Mesendoderm (in vitro differentiated cells): ENCODE data around the gene DCUN1D4.
A peak's percentile ranks its signal among the peaks of the same experiment; 100 is the strongest.
"Not testable (repeated sequence)": the region's sequence is repeated elsewhere in the genome, so short reads cannot be mapped to it uniquely, and the experiment has no call there.

Experiments used
- DNase-seq: peaks from one replicate; pipeline ENCODE4 v3.0.0; 2013
- H2AK5ac ChIP-seq: 2 replicates; pipeline ENCODE4 v1.6.1; 2013; ENCODE audit warnings: low read length, inconsistent platforms
- H2BK120ac ChIP-seq: 2 replicates; pipeline ENCODE4 v1.6.1; 2013; ENCODE audit warnings: low read depth, mild to moderate bottlenecking, low read length, moderate library complexity, mixed read lengths
- H2BK15ac ChIP-seq: replicated peaks from 2 replicates; pipeline ENCODE4 v1.6.1; 2013; ENCODE audit warnings: low read depth, mild to moderate bottlenecking, moderate library complexity
- H2BK5ac ChIP-seq: 2 replicates; pipeline ENCODE4 v1.6.1; 2013; ENCODE audit warnings: low read length, inconsistent platforms
- H3K18ac ChIP-seq: 2 replicates; pipeline ENCODE4 v1.6.1; 2013; ENCODE audit warnings: mild to moderate bottlenecking, low read length, mixed read lengths
- H3K23ac ChIP-seq: one replicate; pipeline ENCODE4 v1.6.1; 2013; ENCODE audit warnings: low read length
- H3K27ac ChIP-seq: 2 replicates; pipeline ENCODE4 v1.5.1; 2013; ENCODE audit warnings: low read depth, mild to moderate bottlenecking, inconsistent platforms, low read length, moderate library complexity
- H3K27me3 ChIP-seq: 2 replicates; pipeline ENCODE4 v1.6.1; 2013; ENCODE audit warnings: low read length, control low read depth, mild to moderate bottlenecking, inconsistent platforms; ENCODE audit not compliant: insufficient read depth, poor library complexity
- H3K36me3 ChIP-seq: 2 replicates; pipeline ENCODE4 v1.6.1; 2013; ENCODE audit warnings: low read length, inconsistent platforms; ENCODE audit not compliant: control insufficient read depth, insufficient read depth
- H3K4ac ChIP-seq: one replicate; pipeline ENCODE4 v1.6.1; 2013; ENCODE audit warnings: low read depth, mild to moderate bottlenecking, low read length, moderate library complexity
- H3K4me1 ChIP-seq: 2 replicates; pipeline ENCODE4 v1.6.1; 2013; ENCODE audit warnings: low read depth, low read length, inconsistent platforms; ENCODE audit not compliant: control insufficient read depth
- H3K4me2 ChIP-seq: 2 replicates; pipeline ENCODE4 v1.6.1; 2013; ENCODE audit warnings: low read length
- H3K4me3 ChIP-seq: 2 replicates; pipeline ENCODE4 v1.5.1; 2013; ENCODE audit warnings: mild to moderate bottlenecking, low read length
- H3K56ac ChIP-seq: one replicate; pipeline ENCODE4 v1.6.1; 2013; ENCODE audit warnings: low read length
- H3K79me1 ChIP-seq: 2 replicates; pipeline ENCODE4 v1.6.1; 2013; ENCODE audit warnings: low read length, inconsistent platforms
- H3K79me2 ChIP-seq: 2 replicates; pipeline ENCODE4 v1.6.1; 2013; ENCODE audit warnings: mild to moderate bottlenecking, low read length; ENCODE audit not compliant: control insufficient read depth, insufficient read depth
- H3K9ac ChIP-seq: 2 replicates; pipeline ENCODE4 v1.6.1; 2013; ENCODE audit warnings: low read length, inconsistent platforms
- H4K5ac ChIP-seq: one replicate; pipeline ENCODE4 v1.6.1; 2013; ENCODE audit warnings: low read length
- H4K8ac ChIP-seq: one replicate; pipeline ENCODE4 v1.6.1; 2013; ENCODE audit warnings: low read depth, mild to moderate bottlenecking, control low read depth, low read length, moderate library complexity
- WGBS: extraction: QIAGEN DNeasy Blood & Tissue Kit; methylation state at CpG from one replicate; pipeline ENCODE4 v1.1.7; 2013; ENCODE audit warnings: low lambda C conversion rate, missing lambda C conversion rate; ENCODE audit not compliant: insufficient coverage; ENCODE audit errors: extremely low coverage; 5-methylcytosine and 5-hydroxymethylcytosine counted together

DCUN1D4 gene

DNA sequence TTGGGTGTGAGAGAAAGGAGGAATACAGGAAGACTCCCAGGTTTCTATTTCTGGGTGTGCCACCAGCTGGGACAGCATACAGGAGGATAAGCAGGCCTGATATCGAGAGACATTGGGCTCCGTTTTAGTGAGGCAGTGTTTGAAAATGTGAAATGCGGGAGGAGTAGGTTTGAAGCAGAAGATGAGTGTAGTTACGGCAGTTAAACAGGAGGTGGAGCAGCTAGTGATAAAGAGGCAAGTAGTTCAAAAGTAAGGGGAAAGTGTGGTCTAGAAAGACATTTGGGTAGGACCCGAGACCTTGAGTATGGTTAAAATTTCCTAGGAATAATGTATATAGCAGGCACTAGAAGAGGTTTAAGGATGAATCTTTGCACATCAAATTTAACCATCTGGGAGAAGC lies 42.4 kb downstream of the DCUN1D4 start:
- Histone ChIP-seq H3K56ac (no peak overlapping the region), H4K8ac (no peak overlapping the region), H3K4me2 (no peak overlapping the region), H2AK5ac (no peak overlapping the region), H2BK5ac (no peak overlapping the region), H3K9ac (no peak overlapping the region), H3K23ac (no peak overlapping the region), H3K4ac (no peak overlapping the region), H3K79me1 (no peaks in the 10 kb centered on the region), H3K4me3 (no peak overlapping the region), H2BK120ac (no peak overlapping the region), H3K27me3 (no peaks in the 10 kb centered on the region), H2BK15ac (no peak overlapping the region), H3K27ac (no peak overlapping the region), H3K4me1 (no peaks in the 10 kb centered on the region), H4K5ac (no peak overlapping the region), H3K79me2 (no peaks in the 10 kb centered on the region), H3K36me3 (peaks cover 3% of the 10 kb centered on the region), H3K18ac (no peak overlapping the region)
- peak; percentile 77 for DNase-seq
- no CpG with 5 or more reads among the region's 5 CpGs for WGBS

DNA sequence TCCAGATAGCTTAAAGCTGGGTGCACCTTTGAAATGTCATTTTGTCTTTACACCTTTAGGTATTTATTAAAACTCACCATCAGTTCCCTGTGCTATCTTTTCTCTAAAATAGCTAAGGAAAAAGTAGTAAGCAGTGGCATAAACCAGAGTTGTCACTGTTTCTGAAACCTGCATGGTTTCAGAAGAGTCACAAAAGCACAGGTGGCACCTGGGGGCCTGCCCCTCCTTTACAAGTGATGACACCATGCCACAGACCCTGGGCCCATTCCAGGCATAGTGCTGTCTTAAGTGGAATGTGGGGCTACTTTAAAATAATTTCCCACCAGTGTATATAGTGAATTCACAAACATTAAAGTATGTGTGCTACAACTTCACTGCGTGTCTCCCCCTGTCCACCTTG lies 47.8 kb downstream of the DCUN1D4 start:
- H3K4me3 ChIP-seq, result no peak overlapping the region

DNA sequence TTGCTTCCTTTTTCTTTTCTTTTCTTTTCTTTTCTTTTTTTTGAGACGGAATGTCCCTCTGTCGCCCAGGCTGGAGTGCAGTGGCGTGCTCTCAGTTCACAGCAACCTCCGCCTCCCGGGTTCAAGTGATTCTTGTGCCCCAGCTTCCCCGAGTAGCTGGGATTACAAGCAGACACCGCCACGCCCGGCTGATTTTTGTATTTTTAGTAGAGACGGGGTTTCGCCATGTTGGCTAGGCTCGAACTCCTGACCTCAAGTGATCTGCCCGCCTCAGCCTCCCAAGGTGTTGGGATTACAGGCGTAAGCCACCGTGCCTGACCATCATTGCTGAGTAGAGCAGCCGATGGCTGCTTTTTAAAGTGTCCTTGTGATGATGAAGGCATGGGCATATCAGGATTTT lies 50.4 kb downstream of the DCUN1D4 start:
- not testable (repeated sequence) for H4K8ac ChIP-seq, H3K27ac ChIP-seq, H3K18ac ChIP-seq, H2BK5ac ChIP-seq, H3K4me2 ChIP-seq, H3K79me2 ChIP-seq, H3K79me1 ChIP-seq, H2AK5ac ChIP-seq, H3K4me1 ChIP-seq, H3K23ac ChIP-seq, H3K9ac ChIP-seq, H4K5ac ChIP-seq, H3K56ac ChIP-seq, DNase-seq, H2BK120ac ChIP-seq, H3K4ac ChIP-seq, H3K4me3 ChIP-seq, H2BK15ac ChIP-seq, H3K36me3 ChIP-seq, H3K27me3 ChIP-seq
- WGBS, result no CpG with 5 or more reads among the region's 16 CpGs

More for the DNA sequence above, 47.8 kb downstream of the DCUN1D4 start:
- H3K4me2 ChIP-seq, result no peak overlapping the region
- H3K23ac ChIP-seq, result no peak overlapping the region
- H4K5ac ChIP-seq, result no peak overlapping the region
- no peaks in the 10 kb centered on the region for H3K79me1 ChIP-seq
- no peak overlapping the region for H3K56ac ChIP-seq
- peaks cover 3% of the 10 kb centered on the region for H3K36me3 ChIP-seq
- H2BK15ac ChIP-seq, result no peak overlapping the region
- H3K27ac ChIP-seq, result no peak overlapping the region
- H3K9ac ChIP-seq, result no peak overlapping the region
- no CpG with 5 or more reads among the region's 1 CpG for WGBS
- no peak overlapping the region for H3K18ac ChIP-seq
- no peak for DNase-seq
- no peak overlapping the region for H2BK120ac ChIP-seq
- H3K4me1 ChIP-seq, result no peaks in the 10 kb centered on the region
- H3K4ac ChIP-seq, result no peak overlapping the region
- H2BK5ac ChIP-seq, result no peak overlapping the region
- H3K79me2 ChIP-seq, result no peaks in the 10 kb centered on the region
- no peak overlapping the region for H4K8ac ChIP-seq
- H3K27me3 ChIP-seq, result no peaks in the 10 kb centered on the region
- no peak overlapping the region for H2AK5ac ChIP-seq

DNA sequence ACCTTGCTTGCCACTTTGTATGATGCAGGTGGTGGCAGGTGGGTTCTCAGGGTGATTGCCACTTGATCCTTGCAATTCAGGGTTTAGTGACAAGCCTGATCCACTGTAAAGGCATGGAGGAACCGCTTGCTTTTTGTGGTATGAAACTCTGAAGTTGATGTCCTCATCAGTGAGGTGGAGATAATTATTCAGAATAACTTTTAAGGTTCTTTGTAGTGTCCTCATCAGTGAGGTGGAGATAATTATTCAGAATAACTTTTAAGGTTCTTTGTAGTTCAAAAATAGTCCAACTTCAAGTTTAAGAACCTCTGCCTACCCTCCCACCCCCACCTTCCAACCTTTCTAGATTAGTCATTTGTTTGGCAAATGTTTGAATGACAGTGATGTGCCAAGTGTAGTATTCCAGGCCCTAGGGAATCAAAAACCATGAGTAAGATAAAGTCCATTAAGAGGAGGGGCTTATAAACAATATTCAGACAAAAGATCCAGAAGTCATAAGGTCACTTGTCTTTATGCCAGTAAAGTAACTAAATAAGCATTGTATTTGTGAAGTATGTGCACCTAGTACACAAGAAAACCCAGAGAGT lies 51.2 kb downstream of the DCUN1D4 start:
- H2BK5ac ChIP-seq, result no peak overlapping the region
- H3K27ac ChIP-seq, result no peak overlapping the region
- no peak for DNase-seq
- H3K4me2 ChIP-seq, result no peak overlapping the region
- no peaks in the 10 kb centered on the region for H3K27me3 ChIP-seq
- no peak overlapping the region for H3K9ac ChIP-seq
- H2AK5ac ChIP-seq, result no peak overlapping the region
- H2BK120ac ChIP-seq, result no peak overlapping the region
- no peaks in the 10 kb centered on the region for H3K79me2 ChIP-seq
- H3K23ac ChIP-seq, result no peak overlapping the region
- H4K8ac ChIP-seq, result no peak overlapping the region
- no peak overlapping the region for H3K4ac ChIP-seq
- H3K79me1 ChIP-seq, result no peaks in the 10 kb centered on the region
- H3K56ac ChIP-seq, result no peak overlapping the region
- no CpG with 5 or more reads among the region's 1 CpG for WGBS
- no peak overlapping the region for H4K5ac ChIP-seq
- no peak overlapping the region for H3K4me3 ChIP-seq
- H3K4me1 ChIP-seq, result peaks cover 2% of the 10 kb centered on the region
- H3K18ac ChIP-seq, result no peak overlapping the region
- H3K36me3 ChIP-seq, result no peaks in the 10 kb centered on the region
- H2BK15ac ChIP-seq, result no peak overlapping the region

DNA sequence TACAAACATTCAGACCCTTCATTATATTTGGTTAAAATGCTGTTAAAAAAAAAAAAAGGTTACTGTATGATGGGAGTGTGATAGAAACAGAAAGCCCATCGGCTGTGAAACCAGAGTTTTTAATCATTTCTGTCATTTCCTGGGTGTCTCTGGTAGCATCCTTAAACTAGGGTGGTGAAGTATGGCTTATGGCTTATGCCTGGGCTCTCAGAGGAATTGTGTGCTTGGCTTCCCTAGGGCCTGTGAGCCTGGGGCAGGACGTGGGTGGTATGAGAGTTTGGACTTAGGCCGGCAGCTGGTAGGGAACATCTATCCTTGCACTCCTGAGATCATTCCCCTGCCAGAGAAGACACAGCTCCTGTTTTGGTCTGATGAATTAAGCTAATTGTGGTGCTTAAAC lies 52.2 kb downstream of the DCUN1D4 start:
- Histone ChIP-seq H4K5ac (no peak overlapping the region), H3K4me2 (no peak overlapping the region), H2AK5ac (no peak overlapping the region), H2BK15ac (no peak overlapping the region), H4K8ac (no peak overlapping the region), H3K4me1 (peaks cover 2% of the 10 kb centered on the region), H3K4me3 (no peak overlapping the region), H3K27me3 (no peaks in the 10 kb centered on the region), H3K4ac (no peak overlapping the region), H3K9ac (no peak overlapping the region), H3K36me3 (no peaks in the 10 kb centered on the region), H2BK5ac (no peak overlapping the region), H3K27ac (no peak overlapping the region), H3K79me1 (no peaks in the 10 kb centered on the region), H3K79me2 (no peaks in the 10 kb centered on the region), H3K23ac (no peak overlapping the region), H3K18ac (no peak overlapping the region), H3K56ac (no peak overlapping the region), H2BK120ac (no peak overlapping the region)
- no peak for DNase-seq
- no CpG with 5 or more reads among the region's 3 CpGs for WGBS

DNA sequence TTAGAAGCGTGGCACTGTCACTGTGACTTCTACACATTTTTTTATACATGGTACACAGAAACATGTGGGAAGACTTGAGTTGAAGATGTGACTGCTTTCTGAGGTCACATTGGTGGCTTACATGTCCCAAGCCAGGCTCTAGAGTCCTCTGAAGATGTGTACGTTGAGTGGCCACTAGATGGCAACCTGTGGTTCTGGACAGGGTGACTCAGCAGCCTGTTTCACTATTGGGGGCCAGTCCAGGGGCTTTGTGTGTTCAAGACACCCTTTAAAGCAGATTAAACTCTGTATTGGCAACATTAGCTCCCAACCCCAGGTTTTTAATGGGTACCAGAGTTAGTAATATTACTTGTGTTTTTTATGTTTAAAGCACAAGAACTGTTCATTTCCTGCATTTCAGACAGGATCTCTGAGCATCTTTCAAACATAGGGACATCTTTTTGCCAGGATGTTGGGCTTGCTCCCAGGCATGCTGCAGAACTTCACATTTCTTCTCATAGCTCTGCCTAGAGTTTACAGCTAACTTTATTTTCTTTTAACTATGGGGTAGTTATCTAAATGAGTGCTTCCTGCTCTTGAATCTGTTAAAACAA lies 53.0 kb downstream of the DCUN1D4 start:
- Histone ChIP-seq H3K9ac (no peak overlapping the region), H3K18ac (peak overlapping the region; percentile 91), H3K4me3 (no peak overlapping the region), H3K4me1 (peaks cover 2% of the 10 kb centered on the region), H2AK5ac (no peak overlapping the region), H2BK15ac (peak overlapping the region; percentile 85), H3K36me3 (peaks cover 1% of the 10 kb centered on the region), H3K27ac (no peak overlapping the region), H4K8ac (peak overlapping the region; percentile 40), H3K56ac (peak overlapping the region; percentile 50), H3K23ac (no peak overlapping the region), H4K5ac (no peak overlapping the region), H3K4ac (peak overlapping the region; percentile 16), H3K4me2 (no peak overlapping the region), H3K27me3 (no peaks in the 10 kb centered on the region), H3K79me2 (no peaks in the 10 kb centered on the region), H2BK5ac (no peak overlapping the region), H2BK120ac (no peak overlapping the region), H3K79me1 (peaks cover 2% of the 10 kb centered on the region)
- peak; percentile 90 for DNase-seq
- no CpG with 5 or more reads among the region's 2 CpGs for WGBS
